Naive thymus-derived CD8-positive, alpha-beta T cell (primary cell): ENCODE measurements around the gene TASOR2. TPM values are rescaled to one million over a fixed set of nuclear protein-coding genes. Genes with fewer than 3 reads are reported as not detected.

Experiments
- ATAC-seq, 2 donors: fragments of 150-1000 bp; cut with Tn5 transposase in 1 of 2; sonication (Bioruptor Pico), chemical (Tn5 transposase) in 1 of 2; 1 replicate in 1 of 2; 2 replicates in 1 of 2; pipeline ENCODE4 v1.10.0; 2021; ENCODE audit warnings: mild to moderate bottlenecking in 2 of 2, moderate library complexity in 2 of 2
- POLR2A ChIA-PET: fragments of 350-600 bp; sonication (Branson Sonifier 250); formaldehyde crosslinking; loops from one replicate; lab custom pipeline; 2021; ENCODE audit warnings: antibody characterized with exemption; lab: Charles Lee
- DNase-seq, 10 donors: peaks; one replicate each; pipeline versions ENCODE4 v3.0.0 to v3.0.0-alpha.2; 2020 to 2022
- H3K27ac Mint-ChIP-seq, 10 donors: one replicate each; pipeline ENCODE4 v1.8.0; 2020 to 2022; ENCODE audit warnings: mild to moderate bottlenecking in 10 of 10, mixed read lengths in 10 of 10, moderate library complexity in 4 of 10, inconsistent platforms in 1 of 10
- H3K27me3 Mint-ChIP-seq, 5 donors: one replicate each; pipeline ENCODE4 v1.8.0; 2021 to 2022; ENCODE audit warnings: mixed read lengths in 5 of 5
- H3K36me3 Mint-ChIP-seq, 3 donors: one replicate each; pipeline ENCODE4 v1.8.0; 2020 to 2022; ENCODE audit warnings: mixed read lengths in 3 of 3, mild to moderate bottlenecking in 2 of 3, inconsistent platforms in 1 of 3
- H3K4me1 Mint-ChIP-seq, 4 donors: one replicate each; pipeline ENCODE4 v1.8.0; 2021 to 2022; ENCODE audit warnings: mixed read lengths in 4 of 4
- H3K4me3 Mint-ChIP-seq, 10 donors: one replicate each; pipeline ENCODE4 v1.8.0; 2020 to 2022; ENCODE audit warnings: mild to moderate bottlenecking in 10 of 10, mixed read lengths in 10 of 10, moderate library complexity in 6 of 10, inconsistent platforms in 1 of 10
- H3K9me3 Mint-ChIP-seq, 9 donors: one replicate each; pipeline ENCODE4 v1.8.0; 2020 to 2022; ENCODE audit warnings: mixed read lengths in 9 of 9, mild to moderate bottlenecking in 3 of 9, inconsistent platforms in 1 of 9, moderate library complexity in 1 of 9
- polyA plus RNA-seq, 3 donors: library from polyadenylated mRNA; unstranded; fragments of 300-500 nt; fragmentation: Illumina TruSeq; gene quantifications; one replicate each; pipeline ENCODE4 v1.2.3, GENCODE V29; 2021
- total RNA-seq, 8 experiments: library from RNA in 2 of 8; stranded (reverse) in 2 of 8; gene quantifications; one replicate each; pipeline ENCODE4 v1.2.3 and lab custom pipeline; 2021 to 2026

Gene TASOR2, protein sequence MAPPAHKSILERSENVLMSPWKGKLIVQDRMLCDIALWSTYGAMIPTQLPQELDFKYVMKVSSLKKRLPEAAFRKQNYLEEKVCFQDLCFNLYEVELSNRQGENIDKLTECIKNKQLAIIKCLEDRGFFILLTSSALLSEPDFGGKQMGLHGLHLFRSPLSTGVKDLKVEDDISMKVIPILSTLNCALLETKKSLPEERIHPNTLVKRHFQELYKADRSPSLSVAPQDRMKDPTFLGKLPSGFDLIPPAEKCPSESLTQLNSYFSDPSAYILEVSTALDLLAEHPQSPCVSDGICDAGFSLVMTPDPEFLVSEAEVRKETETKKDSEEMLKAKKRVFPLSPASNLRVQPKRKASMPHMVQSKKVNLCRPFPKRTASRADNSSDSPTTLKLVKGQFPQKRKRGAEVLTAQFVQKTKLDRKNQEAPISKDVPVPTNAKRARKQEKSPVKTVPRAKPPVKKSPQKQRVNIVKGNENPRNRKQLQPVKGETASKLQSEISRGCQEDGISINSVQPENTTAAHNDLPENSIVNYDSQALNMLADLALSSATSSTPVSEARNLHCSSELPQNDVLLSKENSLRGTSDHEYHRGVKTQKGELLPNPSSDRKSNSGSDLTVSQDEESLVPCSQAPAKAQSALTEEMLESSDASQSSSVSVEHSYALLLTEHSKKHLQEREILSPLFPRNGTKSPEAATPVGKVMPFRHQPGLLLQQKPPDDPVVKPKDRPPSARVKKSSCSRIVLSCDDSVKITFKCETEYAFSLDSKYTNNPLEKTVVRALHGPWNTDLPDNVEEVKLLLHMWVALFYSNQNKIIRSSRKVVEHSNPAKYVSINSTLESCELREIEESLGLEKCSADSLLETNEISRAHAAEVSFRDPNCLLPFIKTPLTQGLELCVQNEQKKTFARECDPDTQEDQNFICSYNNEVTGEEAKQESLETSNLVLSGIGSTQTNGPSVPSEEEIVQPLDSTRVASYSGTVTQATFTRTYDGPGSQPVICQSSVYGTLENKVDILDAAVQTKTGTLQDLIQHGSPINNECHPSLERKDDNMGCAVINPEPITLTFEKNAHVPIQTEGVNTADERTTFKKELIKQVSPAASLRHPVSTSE (N-terminal part only)
- 10 to 100 TPM; 70.4 to 81.6 TPM for total RNA-seq
- 10 to 100 TPM; 14.1 to 17.3 (median 14.9) TPM for polyA plus RNA-seq
- 150 to 356 (median 161) reads per million in 6 experiments for total RNA-seq (lab: John Stamatoyannopoulos, UW)

DNA sequence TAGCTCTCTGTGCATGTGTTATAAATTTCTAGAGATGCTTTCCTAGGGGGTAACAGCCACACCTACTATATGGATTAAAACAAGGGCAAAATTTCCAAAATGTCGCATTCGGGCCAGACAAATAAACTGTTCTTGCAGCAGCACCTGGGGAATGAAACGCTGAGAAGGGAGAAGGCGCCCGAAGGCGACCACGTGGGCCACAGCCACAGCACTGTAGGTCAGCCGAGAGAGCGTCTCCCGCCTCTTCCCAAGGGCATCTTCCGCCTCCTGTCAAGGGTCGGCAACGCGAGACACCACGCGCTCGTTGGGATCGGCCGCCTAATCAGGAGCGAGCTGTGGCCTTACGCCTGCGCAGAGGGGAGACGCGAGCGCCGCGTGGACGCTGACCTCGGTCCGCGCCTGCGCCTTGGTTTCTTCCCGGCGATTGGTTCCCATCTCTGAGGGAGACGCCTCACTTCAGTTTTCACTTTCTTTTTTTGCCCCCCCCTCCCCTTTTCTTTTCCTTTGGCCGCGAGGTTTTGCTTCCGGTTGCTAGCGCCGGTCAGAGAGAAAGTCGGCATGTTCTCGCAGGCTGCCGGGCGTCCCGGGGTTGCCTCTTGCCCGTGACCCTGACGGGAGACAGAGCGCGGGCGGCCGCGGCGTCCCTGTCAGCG, at the start of gene TASOR2:
Gene TASOR2, plus strand, starts transcription at position 521 of the 653 bp plus-strand sequence. CDS start 35,805 bp downstream, outside the sequence.
- DNase-seq, result peak; percentile 90 to 97 (median 95)
- H3K36me3 Mint-ChIP-seq, result peaks cover 0 to 11% (median 0%) of the 10 kb centered on the region in 3 donors
- H3K27me3 Mint-ChIP-seq, result peaks cover 0 to 3% (median 0%) of the 10 kb centered on the region in 5 donors
- POLR2A ChIA-PET, result interaction anchor here (0.7 to 2.3 kb wide), 7 partner anchors 9 to 726 kb away, joined by 3 to 16 read pairs (median 3); partner anchors contain the start of genes ANKRD16, FBH1 and GDI2
- peak within 1 kb of the TSS; percentile 95 to 99 (median 98) for H3K27ac Mint-ChIP-seq
- ATAC-seq, result peak; percentile 82 to 88
- H3K9me3 Mint-ChIP-seq, result no peaks in the 10 kb centered on the region
- H3K4me1 Mint-ChIP-seq, result peaks cover 17 to 50% (median 45%) of the 10 kb centered on the region in 4 donors
- H3K4me3 Mint-ChIP-seq, result peak within 1 kb of the TSS; percentile 92 to 99 (median 97)

DNA sequence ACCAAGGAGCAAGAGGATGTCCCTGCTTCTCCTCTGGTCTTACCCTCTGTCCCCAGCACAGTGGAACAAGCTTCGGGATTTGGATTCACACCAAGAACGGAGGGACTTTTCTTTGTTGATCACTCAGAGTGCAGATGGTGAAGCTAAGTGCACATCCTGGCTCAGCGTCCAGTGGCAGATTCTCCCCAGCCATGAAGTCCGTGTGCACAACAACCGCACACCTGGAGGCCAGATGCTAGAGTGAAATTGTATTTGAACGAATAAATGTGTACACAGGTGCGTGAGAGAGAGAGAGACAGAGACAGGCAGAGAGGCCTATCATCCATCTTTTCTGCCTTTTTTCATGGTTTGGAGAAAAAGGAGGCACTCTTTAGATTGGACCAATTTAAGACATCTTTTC, 49.7 kb upstream of the TASOR2 start:
- ATAC-seq (no peak), DNase-seq (no peak)
- Mint-ChIP-seq H3K9me3 (no peaks in the 10 kb centered on the region), H3K27ac (peak overlapping the region in 2 of 10 donors; percentile 11 to 48), H3K4me1 (peaks cover 0 to 2% (median under 1%) of the 10 kb centered on the region in 4 donors), H3K36me3 (peaks cover 0 to 16% (median 7%) of the 10 kb centered on the region in 3 donors), H3K27me3 (no peaks in the 10 kb centered on the region), H3K4me3 (no peak overlapping the region)
- POLR2A ChIA-PET, result no interaction called here

GRCh38 chr10:5638494-5638893, 46.1 kb upstream of the TASOR2 start:
- H3K27me3 Mint-ChIP-seq, result no peaks in the 10 kb centered on the region
- POLR2A ChIA-PET, result interaction anchor here (0.7 kb wide), 1 partner anchor 72 kb away, joined by 4 read pairs; no protein-coding TSS in a partner anchor
- H3K4me3 Mint-ChIP-seq, result no peak overlapping the region
- no peaks in the 10 kb centered on the region for H3K4me1 Mint-ChIP-seq
- ATAC-seq (no peak), DNase-seq (no peak)
- H3K27ac Mint-ChIP-seq, result no peak overlapping the region
- H3K9me3 Mint-ChIP-seq, result no peaks in the 10 kb centered on the region
- H3K36me3 Mint-ChIP-seq, result peaks cover 0 to 48% (median 26%) of the 10 kb centered on the region in 3 donors

DNA sequence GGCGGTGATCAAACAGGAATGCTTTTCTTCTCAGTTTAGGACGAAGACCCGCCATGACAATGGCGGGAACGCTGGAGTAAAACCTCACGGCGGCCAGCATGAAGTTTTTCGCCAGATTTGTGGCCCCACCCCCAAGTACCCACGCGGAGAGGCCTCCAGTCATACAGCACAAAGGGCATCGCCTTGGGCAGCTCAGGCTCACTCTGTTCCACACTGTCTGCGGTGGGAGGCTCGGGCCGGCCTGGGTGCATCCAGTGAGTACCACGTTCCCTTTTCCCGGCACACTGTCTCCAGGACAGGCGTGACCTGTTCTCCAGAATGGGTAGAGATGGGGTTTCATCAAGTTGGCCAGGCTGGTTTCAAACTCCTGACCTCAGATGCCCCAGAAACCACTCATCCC, 45.6 kb upstream of the TASOR2 start:
- peaks cover 0 to 54% (median 26%) of the 10 kb centered on the region in 3 donors for H3K36me3 Mint-ChIP-seq
- H3K27me3 Mint-ChIP-seq, result no peaks in the 10 kb centered on the region
- no peak for ATAC-seq
- H3K4me1 Mint-ChIP-seq, result no peaks in the 10 kb centered on the region
- POLR2A ChIA-PET, result no interaction called here
- no peak overlapping the region for H3K27ac Mint-ChIP-seq
- no peak for DNase-seq
- no peak overlapping the region for H3K4me3 Mint-ChIP-seq
- no peaks in the 10 kb centered on the region for H3K9me3 Mint-ChIP-seq

DNA sequence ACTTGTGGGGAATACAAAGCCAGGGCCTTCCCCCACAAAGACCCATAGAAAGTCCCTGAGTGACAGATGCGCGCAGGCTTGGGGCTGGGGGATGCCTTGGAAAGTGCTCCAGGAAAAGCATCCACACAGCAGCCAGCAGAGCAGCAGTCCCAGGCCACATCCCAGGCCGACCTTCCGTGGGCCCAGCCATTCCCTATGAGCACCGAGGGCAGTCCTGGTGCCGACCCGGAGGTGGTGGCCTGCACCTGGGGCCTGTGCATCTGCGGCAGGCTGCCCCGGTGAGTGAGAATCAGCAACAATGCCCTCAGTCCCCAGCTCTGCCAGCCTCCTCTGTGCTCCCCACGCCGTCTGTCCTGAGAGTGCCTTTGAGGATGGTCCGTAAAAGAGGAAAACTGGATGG, 44.6 kb upstream of the TASOR2 start:
- Mint-ChIP-seq H3K4me1 (no peaks in the 10 kb centered on the region), H3K36me3 (peaks cover 0 to 62% (median 30%) of the 10 kb centered on the region in 3 donors)
- no peak for DNase-seq

GRCh38 chr10:5640501-5640900, 44.1 kb upstream of the TASOR2 start:
- Mint-ChIP-seq H3K4me3 (no peak overlapping the region), H3K27me3 (no peaks in the 10 kb centered on the region), H3K36me3 (peaks cover 0 to 64% (median 30%) of the 10 kb centered on the region in 3 donors), H3K27ac (peak overlapping the region in 1 of 10 donors; percentile 9), H3K4me1 (peaks cover 0 to 3% (median 0%) of the 10 kb centered on the region in 4 donors), H3K9me3 (no peaks in the 10 kb centered on the region)
- ATAC-seq, result no peak
- no peak for DNase-seq
- POLR2A ChIA-PET, result no interaction called here

More for the DNA sequence above, 44.6 kb upstream of the TASOR2 start:
- POLR2A ChIA-PET, result no interaction called here
- Mint-ChIP-seq H3K27ac (peak overlapping the region in 1 of 10 donors; percentile 9), H3K27me3 (no peaks in the 10 kb centered on the region), H3K4me3 (no peak overlapping the region), H3K9me3 (no peaks in the 10 kb centered on the region)
- ATAC-seq, result no peak

DNA sequence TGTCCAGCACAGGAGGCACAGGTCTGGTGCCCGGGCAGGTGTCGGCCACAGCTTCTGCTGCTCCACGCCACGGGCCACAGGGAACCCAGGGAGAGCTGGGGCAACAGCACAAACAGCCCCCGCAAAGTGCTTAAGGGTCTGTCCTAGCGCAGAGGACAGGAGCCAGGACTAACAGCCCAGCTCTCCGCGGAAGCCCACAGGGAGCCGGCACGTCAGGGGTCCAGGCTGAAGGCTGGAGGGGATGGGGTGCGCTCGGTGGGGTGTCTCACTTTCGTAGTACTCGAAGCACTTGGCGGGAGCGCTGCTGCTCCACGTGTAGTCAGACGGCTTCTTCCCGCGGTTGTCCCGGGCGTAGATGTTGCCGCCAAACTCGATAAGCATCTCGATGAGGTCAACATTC, 43.1 kb upstream of the TASOR2 start:
- H3K4me1 Mint-ChIP-seq, result peaks cover 0 to 10% (median 0%) of the 10 kb centered on the region in 4 donors
- no peak overlapping the region for H3K4me3 Mint-ChIP-seq
- H3K27ac Mint-ChIP-seq, result no peak overlapping the region
- peaks cover 0 to 65% (median 30%) of the 10 kb centered on the region in 3 donors for H3K36me3 Mint-ChIP-seq
- ATAC-seq (no peak), DNase-seq (no peak)
- no peaks in the 10 kb centered on the region for H3K27me3 Mint-ChIP-seq
- no peaks in the 10 kb centered on the region for H3K9me3 Mint-ChIP-seq
- POLR2A ChIA-PET, result no interaction called here

DNA sequence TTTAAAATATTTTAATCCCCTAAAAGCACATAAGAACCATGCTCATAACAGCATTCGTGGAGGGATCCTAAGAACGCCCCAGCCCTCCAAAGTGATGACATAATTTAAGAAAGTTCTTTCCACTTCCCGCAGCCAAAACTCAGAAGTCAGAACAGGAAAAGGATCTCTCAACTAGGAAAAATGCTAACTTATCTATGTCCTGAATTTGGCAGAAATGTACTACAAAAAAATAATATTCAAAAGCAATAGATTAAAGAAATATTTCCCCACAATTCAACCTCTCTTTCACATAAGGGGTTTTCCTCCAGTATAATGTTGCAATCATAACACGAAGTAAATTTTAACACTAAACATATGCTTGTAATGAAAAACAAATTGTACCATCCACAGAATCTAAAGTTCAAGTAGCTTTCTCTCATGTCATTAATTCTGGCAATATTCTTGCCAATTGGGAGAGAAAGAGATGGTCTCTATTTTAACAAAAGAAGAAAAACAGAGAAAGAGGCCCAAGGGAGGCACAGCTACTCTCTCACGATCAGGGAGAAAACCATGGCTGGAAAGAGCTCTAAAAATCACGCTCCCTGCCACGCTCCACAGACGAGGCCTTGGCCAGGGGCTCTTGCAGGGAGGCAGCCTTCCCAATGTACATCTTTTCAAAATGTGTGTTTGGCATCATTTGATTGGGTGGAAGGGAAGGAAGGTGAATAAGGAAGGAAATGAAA, 41.1 kb upstream of the TASOR2 start:
- H3K36me3 Mint-ChIP-seq, result peaks cover 0 to 71% (median 30%) of the 10 kb centered on the region in 3 donors
- H3K4me1 Mint-ChIP-seq, result peaks cover 0 to 10% (median 0%) of the 10 kb centered on the region in 4 donors
- DNase-seq (no peak), ATAC-seq (no peak)
- no peaks in the 10 kb centered on the region for H3K27me3 Mint-ChIP-seq
- H3K27ac Mint-ChIP-seq, result peak overlapping the region in 3 of 10 donors; percentile 27 to 60 (median 30)
- H3K9me3 Mint-ChIP-seq, result no peaks in the 10 kb centered on the region
- POLR2A ChIA-PET, result no interaction called here
- H3K4me3 Mint-ChIP-seq, result no peak overlapping the region

GRCh38 chr10:5644930-5645329, 39.7 kb upstream of the TASOR2 start:
- Mint-ChIP-seq H3K36me3 (peaks cover 0 to 64% (median 22%) of the 10 kb centered on the region in 3 donors), H3K27me3 (no peaks in the 10 kb centered on the region), H3K27ac (peak overlapping the region in 2 of 10 donors; percentile 62 to 82), H3K9me3 (no peaks in the 10 kb centered on the region), H3K4me3 (no peak overlapping the region), H3K4me1 (peaks cover 0 to 10% (median 1%) of the 10 kb centered on the region in 4 donors)
- ATAC-seq, result no peak
- DNase-seq, result no peak
- POLR2A ChIA-PET, result interaction anchor here (0.7 kb wide), 1 partner anchor 364 kb away, joined by 3 read pairs; no protein-coding TSS in a partner anchor

GRCh38 chr10:5645375-5645774, 39.3 kb upstream of the TASOR2 start:
- Mint-ChIP-seq H3K9me3 (no peaks in the 10 kb centered on the region), H3K4me3 (peak overlapping the region in 1 of 10 donors; percentile 18), H3K4me1 (peaks cover 0 to 10% (median 3%) of the 10 kb centered on the region in 4 donors), H3K27me3 (no peaks in the 10 kb centered on the region), H3K27ac (no peak overlapping the region), H3K36me3 (peaks cover 0 to 64% (median 18%) of the 10 kb centered on the region in 3 donors)
- POLR2A ChIA-PET, result no interaction called here
- no peak for DNase-seq
- ATAC-seq, result no peak
